ENCODE results near the gene SERPINB6. TPM values are rescaled to one million over a fixed set of nuclear protein-coding genes. Genes with fewer than 3 reads are reported as not detected.

The SERPINB6 gene
- polyA plus RNA-seq, 1 of the 3 experiments (the other 2 are of a cell fraction), result 102 TPM

GRCh38 chr6:2952557-2953095 is 18.7 kb downstream of the SERPINB6 start:
- Histone ChIP-seq H3K27me3 (ENCODE audit: insufficient read depth) (no peaks in the 10 kb centered on the region), H3K9ac (no peak overlapping the region), H3K79me2 (ENCODE audit: insufficient read depth) (peaks cover 23% of the 10 kb centered on the region; the same call in 1 of the 2 replicates), H3K4me1 (ENCODE audit: control insufficient read depth in 1 of 2, insufficient read depth in 2 of 2, low read depth in 1 of 2, low read length in 1 of 2) (peaks cover 5 to 9% of the 10 kb centered on the region in 2 experiments; a peak in 2 of 4 replicates), H3F3A (replicated peaks; ENCODE audit: insufficient read depth) (peaks cover 17% of the 10 kb centered on the region), H3K27ac (ENCODE audit: low read depth in 2 of 2, low read length in 1 of 2) (peak overlapping the region; percentile 48 to 54), H3K4me2 (peak overlapping the region; percentile 26; the same call in 1 of the 2 replicates), H3K9me3 (no peaks in the 10 kb centered on the region), H2AFZ (ENCODE audit: low read depth) (peak overlapping the region; percentile 63; the same call in 1 of the 2 replicates), H3K4me3 (ENCODE audit: low read depth in 2 of 2, low read length in 1 of 2) (peak overlapping the region in 1 of 2 experiments; percentile 25; a peak in 1 of 4 replicates), H3K9me2 (no peaks in the 10 kb centered on the region), H4K20me1 (ENCODE audit: insufficient read depth) (no peaks in the 10 kb centered on the region), H3K36me3 (replicated peaks in 1 of 2; ENCODE audit: control insufficient read depth in 1 of 2, insufficient read depth in 2 of 2, low read length in 1 of 2) (peaks cover 3 to 25% of the 10 kb centered on the region in 2 experiments)
- CTCF ChIA-PET, result interaction anchor here (0.6 to 4.2 kb wide), 53 partner anchors 8 to 299 kb away, joined by 3 to 88 read pairs (median 5); partner anchors contain the start of genes MYLK4, NQO2, SERPINB1 and SERPINB6
- POLR2A ChIA-PET, result interaction anchor here (2.0 kb wide), 1 partner anchor 37 kb away, joined by 26 read pairs; no protein-coding TSS in a partner anchor
- peak; percentile 88 for DNase-seq
- TF ChIP-seq, protein P1, sequence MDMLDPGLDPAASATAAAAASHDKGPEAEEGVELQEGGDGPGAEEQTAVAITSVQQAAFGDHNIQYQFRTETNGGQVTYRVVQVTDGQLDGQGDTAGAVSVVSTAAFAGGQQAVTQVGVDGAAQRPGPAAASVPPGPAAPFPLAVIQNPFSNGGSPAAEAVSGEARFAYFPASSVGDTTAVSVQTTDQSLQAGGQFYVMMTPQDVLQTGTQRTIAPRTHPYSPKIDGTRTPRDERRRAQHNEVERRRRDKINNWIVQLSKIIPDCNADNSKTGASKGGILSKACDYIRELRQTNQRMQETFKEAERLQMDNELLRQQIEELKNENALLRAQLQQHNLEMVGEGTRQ (IDR thresholded peaks at IDR 0.05; ENCODE audit: borderline replicate concordance, low read depth, low read length), result no peak
- peak; percentile 77 for TF ChIP-seq SMC3 (IDR thresholded peaks at IDR 0.05; ENCODE audit: low read depth, low read length)
- peak; percentile 66; the same call in 1 of the 2 replicates for TF ChIP-seq MXI1 (IDR thresholded peaks at IDR 0.05; ENCODE audit: low read depth, low read length)
- TF ChIP-seq EP300 (IDR thresholded peaks at IDR 0.05; ENCODE audit: borderline replicate concordance in 1 of 2, low read depth in 1 of 2, low read length in 1 of 2), result no peak
- TF ChIP-seq FOXJ3 (CRISPR knock-in tag; IDR thresholded peaks at IDR 0.05), result no peak
- TF ChIP-seq GABPA (IDR thresholded peaks at IDR 0.05; ENCODE audit: low read depth), result no peak
- TF ChIP-seq EZH2phosphoT487 (IDR thresholded peaks at IDR 0.05; ENCODE audit: borderline replicate concordance, low read depth), result no peak
- TF ChIP-seq FOSL2 (IDR thresholded peaks at IDR 0.05; ENCODE audit: borderline replicate concordance, low read depth), result no peak
- 0 out of 2 replicates have a peak, but pooled peaks have one; percentile 5 for TF ChIP-seq TAF1 (IDR thresholded peaks at IDR 0.05; ENCODE audit: borderline replicate concordance, low read depth, low read length)
- TF ChIP-seq JUND (IDR thresholded peaks at IDR 0.05), result no peak
- TF ChIP-seq IRF3 (IDR thresholded peaks at IDR 0.05; ENCODE audit: low read depth, low read length), result no peak
- no peak for TF ChIP-seq RFX5 (IDR thresholded peaks at IDR 0.05; ENCODE audit: low read length)
- TF ChIP-seq RAD21 (IDR thresholded peaks at IDR 0.05; ENCODE audit: low read length), result peak; percentile 60
- TF ChIP-seq NFIC (IDR thresholded peaks at IDR 0.05; ENCODE audit: borderline replicate concordance), result no peak
- peak; percentile 100 for TF ChIP-seq CTCF (IDR thresholded peaks at IDR 0.05)
- TF ChIP-seq FOXM1 (IDR thresholded peaks at IDR 0.05; ENCODE audit: low read depth), result no peak
- peak; percentile 85 for TF ChIP-seq MAX (IDR thresholded peaks at IDR 0.05; ENCODE audit: low read depth)
- peak; percentile 61; the same call in 1 of the 2 replicates for TF ChIP-seq YY1 (IDR thresholded peaks at IDR 0.05; ENCODE audit: low read depth)
- TF ChIP-seq, protein P2, sequence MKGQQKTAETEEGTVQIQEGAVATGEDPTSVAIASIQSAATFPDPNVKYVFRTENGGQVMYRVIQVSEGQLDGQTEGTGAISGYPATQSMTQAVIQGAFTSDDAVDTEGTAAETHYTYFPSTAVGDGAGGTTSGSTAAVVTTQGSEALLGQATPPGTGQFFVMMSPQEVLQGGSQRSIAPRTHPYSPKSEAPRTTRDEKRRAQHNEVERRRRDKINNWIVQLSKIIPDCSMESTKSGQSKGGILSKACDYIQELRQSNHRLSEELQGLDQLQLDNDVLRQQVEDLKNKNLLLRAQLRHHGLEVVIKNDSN (IDR thresholded peaks at IDR 0.05; ENCODE audit: borderline replicate concordance, low read depth), result no peak
- peak; percentile 18; the same call in 1 of the 2 replicates for TF ChIP-seq GATA2 (CRISPR knock-in tag; IDR thresholded peaks at IDR 0.05)
- 6% methylated on average over 16 of the region's 27 CpGs for WGBS (ENCODE audit: low lambda C conversion rate)

All from SK-N-SH (cell line).